ENCODE measurements around the gene LTC4S.

LTC4S gene

GRCh38 chr5:179795863-179796833 lies 2.4 kb downstream of the LTC4S start:
- FAIRE-seq, result no peak

GRCh38 chr5:179796877-179797608 lies 3.3 kb downstream of the LTC4S start:
- FAIRE-seq, result no peak

GRCh38 chr5:179797741-179798140 lies 4.0 kb downstream of the LTC4S start:
- FAIRE-seq, result no peak

- no peak for FAIRE-seq
Measured at GRCh38 chr5:179798144-179798770, 4.5 kb downstream of the LTC4S start.

GRCh38 chr5:179798771-179799643 lies 5.2 kb downstream of the LTC4S start:
- no peak for FAIRE-seq

- no peak for FAIRE-seq
Measured at GRCh38 chr5:179799644-179799973, 5.8 kb downstream of the LTC4S start.

- no peak for FAIRE-seq
Measured at GRCh38 chr5:179800071-179800695, 6.4 kb downstream of the LTC4S start.

- FAIRE-seq, result no peak
Measured at GRCh38 chr5:179800696-179801201, 7.0 kb downstream of the LTC4S start.

- no peak for FAIRE-seq
Measured at GRCh38 chr5:179801304-179802206, 7.8 kb downstream of the LTC4S start.

- no peak for FAIRE-seq
Measured at GRCh38 chr5:179802207-179802883, 8.6 kb downstream of the LTC4S start.

- FAIRE-seq, result no peak
Measured at GRCh38 chr5:179802950-179803562, 9.3 kb downstream of the LTC4S start.

- FAIRE-seq, result no peak
Measured at GRCh38 chr5:179803651-179804554, 10.1 kb downstream of the LTC4S start.

GRCh38 chr5:179804555-179804947 lies 10.8 kb downstream of the LTC4S start:
- FAIRE-seq, result no peak

GRCh38 chr5:179805070-179805528 lies 11.3 kb downstream of the LTC4S start:
- no peak for FAIRE-seq

GRCh38 chr5:179805529-179806249 lies 11.9 kb downstream of the LTC4S start:
- no peak for FAIRE-seq

- no peak for FAIRE-seq
Measured at GRCh38 chr5:179806250-179807048, 12.7 kb downstream of the LTC4S start, which contains the start of gene MGAT4B. Gene MGAT4B (minus strand): TSS chr5:179806866. CDS start chr5:179806583, 283 bp downstream.

Data from A204.1 (cell line).